ENCODE results near the gene RAI14. TPM values are rescaled to one million over a fixed set of nuclear protein-coding genes. Genes with fewer than 3 reads are reported as not detected.

The RAI14 gene
- 62.0 and 65.4 TPM in 2 replicates for total RNA-seq (2014; rRNA removed; shearing (Covaris generic))

DNA sequence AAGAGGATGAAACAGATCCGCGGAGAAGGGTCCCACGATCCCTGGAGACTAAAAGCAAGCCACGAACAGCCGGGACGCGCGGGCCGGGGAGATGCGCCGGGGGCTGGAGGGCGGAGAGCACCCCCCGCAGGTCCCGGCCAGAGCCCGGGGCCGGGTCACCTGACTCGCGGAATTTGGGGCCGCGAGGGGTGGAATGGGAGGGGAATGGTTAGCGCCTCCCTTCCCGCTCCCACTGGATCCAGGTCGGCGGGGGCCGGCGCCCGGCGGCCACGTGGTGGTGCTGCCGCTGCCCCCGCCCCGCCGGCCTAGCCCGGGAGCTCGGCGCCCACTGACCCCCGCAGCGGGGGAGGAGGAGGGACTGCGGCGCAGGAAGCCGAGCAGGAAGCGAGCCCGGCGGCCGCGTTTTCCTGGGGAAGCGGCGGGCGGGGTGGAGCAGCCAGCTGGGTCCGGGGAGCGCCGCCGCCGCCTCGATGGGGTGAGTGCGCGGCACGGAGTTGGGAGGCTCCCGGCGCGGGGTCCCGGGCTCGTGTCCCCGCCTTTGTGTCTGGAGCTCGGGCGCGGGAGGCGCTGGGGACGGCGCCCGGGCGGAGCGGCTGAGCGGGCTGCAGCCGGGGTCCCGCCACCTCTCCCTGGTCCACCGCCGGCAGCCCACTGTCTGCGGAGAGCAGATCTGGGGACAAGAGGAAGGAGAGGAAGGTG is at the start of gene RAI14:
RAI14 (plus strand) TSS at position 328 of the 699 bp plus-strand sequence. CDS start 30,592 bp downstream, outside the sequence.
- DNase-seq: peak; percentile 92
- peaks cover 2% of the 10 kb centered on the region for H3K36me3 ChIP-seq (replicated peaks; ENCODE audit: control insufficient read depth, insufficient read depth, low read length)
- no peaks in the 10 kb centered on the region for H3K27me3 ChIP-seq (ENCODE audit: control insufficient read depth, insufficient read depth, low read length)
- H3K4me3 ChIP-seq (ENCODE audit: insufficient read depth, low read depth, low read length): peak within 1 kb of the TSS; percentile 87

DNA sequence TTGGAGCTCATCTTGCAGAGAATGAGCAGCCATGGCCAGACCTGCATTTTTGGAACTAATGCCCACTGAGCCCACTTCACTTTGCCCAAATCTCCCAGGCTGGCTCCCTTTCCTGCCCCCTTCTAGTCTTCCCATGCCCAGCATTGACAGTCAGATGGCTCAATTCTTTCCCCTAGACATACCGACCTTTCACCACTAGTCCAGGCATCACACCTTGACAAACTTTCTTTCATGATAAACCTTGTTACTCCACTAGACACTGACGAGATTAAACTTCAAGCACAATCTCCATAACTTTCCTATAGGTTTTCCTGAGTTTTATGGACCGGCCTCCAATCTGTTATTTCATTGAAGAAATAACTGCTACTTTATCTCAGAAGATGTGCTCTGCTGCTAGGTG is 47.8 kb upstream of the RAI14 start:
- Histone ChIP-seq H3K27me3 (ENCODE audit: control insufficient read depth, insufficient read depth, low read length) (no peaks in the 10 kb centered on the region), H3K36me3 (replicated peaks; ENCODE audit: control insufficient read depth, insufficient read depth, low read length) (no peaks in the 10 kb centered on the region), H3K4me3 (ENCODE audit: insufficient read depth, low read depth, low read length) (no peak overlapping the region)
- DNase-seq: no peak

DNA sequence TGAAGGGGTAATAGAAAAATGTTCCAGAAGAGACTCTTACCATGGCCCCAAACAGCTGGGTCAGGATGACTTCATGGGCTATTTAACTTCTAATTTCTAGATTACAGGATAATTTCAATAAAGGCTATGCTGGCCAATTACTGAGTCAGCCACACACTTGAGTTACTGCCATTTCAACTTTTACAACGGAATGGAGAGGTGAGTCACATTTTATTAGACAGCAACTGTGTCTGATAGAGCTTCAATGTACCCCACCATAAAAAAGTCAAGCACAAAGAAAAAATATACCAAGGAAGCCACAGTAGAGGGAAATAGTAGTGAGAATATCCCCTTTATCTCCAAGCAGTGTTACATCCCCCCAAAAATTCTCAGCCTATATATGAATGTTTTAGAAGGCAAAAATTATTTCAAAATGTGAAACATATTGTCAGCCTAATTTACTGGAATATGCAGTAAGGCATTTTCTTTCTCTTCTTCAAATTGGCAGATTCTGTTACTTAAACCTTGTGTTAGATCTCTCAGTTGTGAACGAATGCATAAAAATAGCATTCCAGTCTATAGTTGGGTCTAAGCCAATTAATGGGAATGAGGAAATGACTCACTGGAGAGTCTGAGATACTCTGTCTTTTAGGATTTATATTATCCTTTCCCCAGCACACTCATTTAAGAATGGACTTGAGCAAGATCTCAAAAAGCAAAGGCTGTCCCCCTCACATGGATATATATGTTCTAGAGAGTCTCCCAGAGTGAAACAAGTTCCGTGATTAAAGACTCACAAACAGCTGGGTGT is 47.1 kb upstream of the RAI14 start:
- H3K27me3 ChIP-seq (ENCODE audit: control insufficient read depth, insufficient read depth, low read length): no peaks in the 10 kb centered on the region
- no peak for DNase-seq
- H3K36me3 ChIP-seq (replicated peaks; ENCODE audit: control insufficient read depth, insufficient read depth, low read length): no peaks in the 10 kb centered on the region
- no peak overlapping the region for H3K4me3 ChIP-seq (ENCODE audit: insufficient read depth, low read depth, low read length)

DNA sequence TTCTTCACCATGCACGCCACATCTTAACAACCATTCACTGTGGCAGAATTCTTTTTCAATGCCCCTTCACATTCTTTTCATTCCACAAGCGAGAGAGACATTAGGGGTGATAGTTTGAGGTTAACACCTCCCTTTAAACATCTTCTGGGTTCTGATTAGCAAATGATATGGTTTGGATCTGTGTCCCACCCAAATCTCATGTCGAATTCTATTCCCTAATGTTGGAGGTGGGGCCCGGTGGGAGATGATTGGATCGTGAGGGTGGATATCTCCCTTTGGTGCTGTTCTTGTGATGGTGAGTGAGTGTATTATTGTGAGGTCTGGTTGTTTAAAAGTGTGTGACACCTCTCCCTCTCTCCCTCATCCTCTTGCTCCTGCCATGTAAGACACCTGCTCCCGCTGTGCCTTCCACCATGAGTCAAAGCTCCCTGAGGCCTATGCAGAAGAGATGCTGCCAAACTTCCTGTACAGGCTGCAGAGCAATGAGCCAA is 46.1 kb upstream of the RAI14 start:
- DNase-seq: no peak
- Histone ChIP-seq H3K27me3 (ENCODE audit: control insufficient read depth, insufficient read depth, low read length) (no peaks in the 10 kb centered on the region), H3K4me3 (ENCODE audit: insufficient read depth, low read depth, low read length) (no peak overlapping the region), H3K36me3 (replicated peaks; ENCODE audit: control insufficient read depth, insufficient read depth, low read length) (no peaks in the 10 kb centered on the region)

DNA sequence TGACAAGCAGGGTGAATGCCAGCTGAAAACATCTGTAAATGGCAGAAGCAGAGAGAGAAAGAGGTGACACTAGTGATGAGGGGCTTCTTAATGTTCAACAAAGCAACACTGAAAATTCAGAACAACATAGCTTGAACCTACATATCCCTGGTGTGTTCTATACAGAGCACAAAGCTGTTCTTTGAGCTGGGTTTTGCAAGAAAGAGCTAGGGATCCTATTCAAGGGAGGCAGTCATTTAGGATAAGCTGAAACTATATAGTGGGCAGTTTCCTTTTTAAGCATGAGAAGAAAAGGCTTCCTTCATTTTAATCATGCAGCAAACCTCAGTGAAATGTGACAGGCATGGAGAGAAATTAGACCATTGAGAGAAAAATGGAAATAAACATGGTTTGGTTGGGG is 45.6 kb upstream of the RAI14 start:
- Histone ChIP-seq H3K4me3 (ENCODE audit: insufficient read depth, low read depth, low read length) (no peak overlapping the region), H3K36me3 (replicated peaks; ENCODE audit: control insufficient read depth, insufficient read depth, low read length) (no peaks in the 10 kb centered on the region), H3K27me3 (ENCODE audit: control insufficient read depth, insufficient read depth, low read length) (no peaks in the 10 kb centered on the region)
- no peak for DNase-seq

DNA sequence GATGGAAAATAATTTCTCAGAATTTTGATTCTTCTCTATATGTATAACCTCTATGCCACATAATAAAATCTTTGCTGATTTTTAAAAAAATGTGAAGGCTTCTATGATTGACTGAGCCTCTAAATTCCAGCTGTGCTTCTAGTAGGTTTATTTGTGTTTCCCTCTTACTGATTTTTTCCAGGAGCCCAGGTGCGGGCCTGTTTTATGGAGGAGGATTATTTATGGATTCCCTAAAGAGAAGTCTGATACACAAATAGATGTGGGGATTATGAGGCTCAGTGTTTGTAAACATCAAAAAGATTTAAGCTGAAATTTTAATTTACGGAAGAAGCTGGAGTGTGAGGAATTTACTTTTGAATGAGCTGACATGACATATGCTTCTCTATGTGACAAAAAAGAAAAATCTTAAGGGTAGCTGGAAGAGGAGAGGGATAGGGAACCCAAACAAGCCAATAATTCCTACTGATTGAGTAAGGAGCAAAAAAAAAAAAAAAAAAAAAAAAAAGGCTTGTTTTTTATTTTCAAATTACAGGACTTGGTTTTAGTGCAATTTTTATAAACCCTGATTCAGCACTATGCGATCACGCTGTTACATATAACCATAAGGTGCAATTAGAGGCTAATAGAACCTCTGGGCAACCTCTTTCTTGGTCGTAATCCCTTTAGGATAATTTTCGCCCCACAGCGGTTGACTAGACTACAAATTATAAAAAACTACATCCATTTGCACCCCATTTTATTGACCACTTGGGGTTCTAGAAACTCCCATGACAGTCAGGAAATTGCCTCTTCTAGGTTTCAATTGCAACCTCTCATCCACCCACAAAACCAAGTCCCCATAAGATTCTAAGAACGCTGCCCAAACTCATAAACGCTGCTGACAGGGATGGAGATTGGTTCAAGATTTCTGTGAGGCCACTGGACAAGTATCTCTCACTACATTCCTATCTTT is 44.4 kb upstream of the RAI14 start:
- Histone ChIP-seq H3K36me3 (replicated peaks; ENCODE audit: control insufficient read depth, insufficient read depth, low read length) (no peaks in the 10 kb centered on the region), H3K27me3 (ENCODE audit: control insufficient read depth, insufficient read depth, low read length) (no peaks in the 10 kb centered on the region), H3K4me3 (ENCODE audit: insufficient read depth, low read depth, low read length) (no peak overlapping the region)
- DNase-seq: no peak

DNA sequence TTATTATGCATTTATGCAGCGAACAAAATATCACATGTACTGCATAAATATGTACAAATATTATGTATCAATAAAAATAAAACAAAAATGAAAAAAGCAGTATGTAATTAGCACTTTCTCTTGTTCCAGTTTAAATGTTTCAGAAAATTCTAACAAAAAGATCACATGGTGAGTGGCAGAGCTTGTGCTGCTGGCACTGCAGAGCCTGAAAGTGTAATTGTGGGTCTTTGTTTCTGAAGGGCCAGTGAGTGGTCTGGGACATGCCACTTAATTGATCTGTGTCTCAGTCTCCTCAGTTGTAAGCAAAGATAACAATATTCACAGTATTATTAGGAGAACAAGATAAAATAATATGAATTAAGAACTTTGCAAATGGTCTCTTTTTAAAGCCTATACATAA is 39.5 kb upstream of the RAI14 start:
- no peak for DNase-seq
- Histone ChIP-seq H3K4me3 (ENCODE audit: insufficient read depth, low read depth, low read length) (no peak overlapping the region), H3K27me3 (ENCODE audit: control insufficient read depth, insufficient read depth, low read length) (no peaks in the 10 kb centered on the region), H3K36me3 (replicated peaks; ENCODE audit: control insufficient read depth, insufficient read depth, low read length) (no peaks in the 10 kb centered on the region)

DNA sequence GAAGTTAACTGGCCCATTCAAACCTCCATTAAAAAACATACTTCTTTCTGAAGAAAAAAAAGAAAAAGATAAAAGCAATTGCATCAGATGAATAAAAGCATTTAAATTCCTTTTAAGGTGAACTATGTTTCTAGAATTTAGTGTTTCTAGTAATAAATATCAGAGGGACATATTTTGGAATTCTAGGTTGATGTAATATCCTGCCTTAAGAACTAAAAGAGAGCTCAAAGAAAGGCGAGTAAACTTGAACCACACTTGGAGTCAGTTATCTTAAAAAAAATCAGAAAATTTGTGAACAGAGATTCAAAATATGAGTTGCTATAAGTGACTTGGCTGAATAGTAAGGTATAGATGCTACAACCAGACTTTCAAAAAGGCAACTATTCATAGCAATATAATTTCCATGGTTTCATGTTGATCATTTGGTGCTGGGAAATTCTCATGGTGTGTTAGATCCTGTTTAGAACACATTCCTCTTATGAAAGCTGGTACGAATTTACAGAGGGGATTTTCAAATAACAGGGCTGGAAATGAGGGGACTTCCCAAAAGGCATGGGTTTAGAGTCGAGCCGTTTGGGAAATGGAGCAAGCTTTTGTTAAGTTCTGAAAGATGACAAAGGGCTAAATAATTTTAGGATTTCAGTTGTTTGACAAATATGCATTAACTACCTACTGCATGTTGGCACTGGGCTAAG is 37.6 kb upstream of the RAI14 start:
- Histone ChIP-seq H3K4me3 (ENCODE audit: insufficient read depth, low read depth, low read length) (no peak overlapping the region), H3K27me3 (ENCODE audit: control insufficient read depth, insufficient read depth, low read length) (no peaks in the 10 kb centered on the region), H3K36me3 (replicated peaks; ENCODE audit: control insufficient read depth, insufficient read depth, low read length) (no peaks in the 10 kb centered on the region)
- DNase-seq: no peak

DNA sequence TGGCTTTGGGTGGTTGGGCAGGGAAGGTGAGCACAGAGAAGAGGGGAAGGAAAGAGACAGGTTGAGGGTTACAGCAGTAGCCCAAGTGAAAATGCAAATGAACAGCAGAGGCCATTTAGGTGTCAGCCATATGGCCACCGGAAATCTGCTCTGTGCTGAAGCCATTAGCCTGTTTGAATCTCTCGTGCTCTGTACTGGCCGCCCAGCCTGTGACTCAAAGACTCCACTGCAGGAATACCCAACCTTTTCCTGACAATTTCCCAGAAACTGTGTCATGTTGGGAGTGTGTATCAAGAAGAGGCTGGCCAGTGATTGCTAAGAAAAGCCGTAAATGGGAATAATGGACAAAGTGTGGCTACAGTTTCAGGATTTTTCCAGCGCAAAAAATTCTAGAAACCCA is 35.9 kb upstream of the RAI14 start:
- no peaks in the 10 kb centered on the region for H3K36me3 ChIP-seq (replicated peaks; ENCODE audit: control insufficient read depth, insufficient read depth, low read length)

DNA sequence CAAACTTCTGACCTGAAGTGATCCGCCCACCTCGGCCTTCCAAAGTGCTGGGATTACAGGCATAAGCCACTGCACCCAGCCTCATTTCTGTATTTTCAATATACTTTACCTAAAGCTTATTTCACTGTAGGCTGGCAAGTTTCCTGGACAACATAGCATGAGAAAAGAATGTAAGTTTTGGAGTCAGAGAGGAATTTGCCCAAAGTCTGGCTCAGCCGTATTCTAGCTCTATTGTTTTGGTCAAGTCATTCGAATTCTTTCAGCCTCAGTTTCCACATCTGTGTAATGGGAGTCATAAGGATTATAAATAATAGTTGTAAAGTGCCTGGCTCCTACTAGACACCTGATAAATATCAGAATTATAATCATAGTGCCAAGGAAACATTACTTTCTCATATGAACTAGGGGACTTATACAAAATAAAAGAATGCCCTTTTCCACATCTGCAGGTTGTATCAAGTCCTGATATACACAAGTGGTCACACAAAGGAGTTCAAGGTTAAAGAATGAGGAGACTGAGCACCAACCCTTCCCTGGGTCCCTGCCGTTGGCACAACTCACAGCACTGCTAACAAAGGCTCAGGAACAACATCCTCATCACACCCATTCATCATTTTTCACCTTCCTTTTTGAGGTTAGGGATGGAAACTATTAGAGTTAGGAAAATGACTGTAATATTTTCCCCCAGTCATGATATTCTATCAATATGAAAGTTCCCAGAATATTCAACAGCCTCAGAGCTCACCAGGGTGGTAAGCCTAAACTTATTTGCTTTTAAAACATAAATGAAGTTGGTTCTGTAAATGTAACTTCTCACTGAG is 34.6 kb upstream of the RAI14 start:
- Histone ChIP-seq H3K27me3 (ENCODE audit: control insufficient read depth, insufficient read depth, low read length) (no peaks in the 10 kb centered on the region), H3K4me3 (ENCODE audit: insufficient read depth, low read depth, low read length) (no peak overlapping the region), H3K36me3 (replicated peaks; ENCODE audit: control insufficient read depth, insufficient read depth, low read length) (no peaks in the 10 kb centered on the region)
- DNase-seq: no peak

More for the DNA sequence above, 35.9 kb upstream of the RAI14 start:
- H3K27me3 ChIP-seq (ENCODE audit: control insufficient read depth, insufficient read depth, low read length): no peaks in the 10 kb centered on the region
- no peak overlapping the region for H3K4me3 ChIP-seq (ENCODE audit: insufficient read depth, low read depth, low read length)
- no peak for DNase-seq

DNA sequence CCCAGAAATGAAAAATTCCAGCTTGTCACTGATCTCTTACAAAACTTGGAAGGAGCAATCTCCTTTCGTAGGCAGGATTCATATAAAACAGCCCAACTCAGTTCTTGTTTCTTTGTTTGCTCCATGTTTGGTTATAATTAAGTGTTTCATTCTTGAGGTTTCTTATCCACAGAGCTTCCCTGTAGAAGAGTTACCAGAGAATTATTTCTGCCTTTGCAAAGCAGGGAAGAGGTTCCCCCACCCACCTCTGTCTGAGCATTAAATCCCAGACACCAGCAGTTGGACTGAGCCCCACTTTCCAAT is 34.1 kb upstream of the RAI14 start:
- no peaks in the 10 kb centered on the region for H3K27me3 ChIP-seq (ENCODE audit: control insufficient read depth, insufficient read depth, low read length)
- H3K36me3 ChIP-seq (replicated peaks; ENCODE audit: control insufficient read depth, insufficient read depth, low read length): no peaks in the 10 kb centered on the region
- no peak overlapping the region for H3K4me3 ChIP-seq (ENCODE audit: insufficient read depth, low read depth, low read length)
- no peak for DNase-seq

DNA sequence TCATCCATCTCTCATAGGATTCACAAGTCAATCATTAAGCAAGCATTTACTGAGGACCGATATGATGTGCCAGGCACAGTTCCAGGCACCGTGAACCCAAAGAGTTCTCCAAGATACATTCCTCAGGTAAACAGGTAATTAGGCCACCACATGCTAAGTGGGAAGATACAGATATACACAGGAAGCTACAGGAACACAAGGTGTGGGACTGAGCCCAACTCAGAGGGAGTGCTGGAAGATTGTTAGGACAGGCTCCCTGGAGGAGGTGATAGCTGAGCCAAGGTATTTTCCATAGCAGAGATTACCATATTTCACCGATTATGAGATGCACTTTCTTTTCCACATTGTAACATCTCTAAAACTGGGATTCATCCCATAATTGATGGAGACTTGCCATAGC is 31.4 kb upstream of the RAI14 start:
- Histone ChIP-seq H3K27me3 (ENCODE audit: control insufficient read depth, insufficient read depth, low read length) (no peaks in the 10 kb centered on the region), H3K36me3 (replicated peaks; ENCODE audit: control insufficient read depth, insufficient read depth, low read length) (no peaks in the 10 kb centered on the region), H3K4me3 (ENCODE audit: insufficient read depth, low read depth, low read length) (no peak overlapping the region)
- DNase-seq: no peak

DNA sequence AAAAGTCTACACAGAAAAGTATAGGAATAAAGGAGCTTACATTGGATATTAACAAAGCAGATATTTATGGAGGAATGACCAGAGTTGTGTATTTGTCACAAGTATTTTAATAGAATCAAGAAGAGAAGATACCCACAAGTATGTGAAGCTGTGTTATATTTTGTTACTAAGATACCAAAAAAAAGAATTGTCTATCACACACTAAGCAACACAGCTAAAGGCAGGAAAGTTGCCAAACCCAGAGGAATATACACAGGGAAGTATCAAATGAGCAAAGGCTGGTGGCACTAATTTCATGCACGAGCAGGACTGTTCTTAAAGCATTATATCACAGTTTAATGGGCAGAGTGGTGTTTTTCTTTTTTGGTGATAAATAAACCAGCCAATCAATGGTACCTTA is 30.9 kb upstream of the RAI14 start:
- H3K4me3 ChIP-seq (ENCODE audit: insufficient read depth, low read depth, low read length): no peak overlapping the region
- no peaks in the 10 kb centered on the region for H3K27me3 ChIP-seq (ENCODE audit: control insufficient read depth, insufficient read depth, low read length)
- DNase-seq: no peak

More for the DNA sequence above, 30.9 kb upstream of the RAI14 start:
- H3K36me3 ChIP-seq (replicated peaks; ENCODE audit: control insufficient read depth, insufficient read depth, low read length): no peaks in the 10 kb centered on the region
